ENCODE measurements around the gene CD52. TPM values are rescaled to one million over a fixed set of nuclear protein-coding genes. Genes with fewer than 3 reads are reported as not detected.
"Not testable (repeated sequence)": the region's sequence is repeated elsewhere in the genome, so short reads cannot be mapped to it uniquely, and the experiment has no call there.

The CD52 gene
- total RNA-seq, 4 donors from 2014 or later: 2.3 to 11.4 (median 9.9) TPM

GRCh38 chr1:26306290-26307229 is 11.2 kb upstream of the CD52 start, which contains the start of gene UBXN11:
Gene UBXN11 (minus strand): TSS chr1:26306636. CDS start chr1:26302883, 3,753 bp downstream.
- H3K9me3 ChIP-seq: no peaks in the 10 kb centered on the region
- WGBS: 1% methylated on average over 12 of the region's 51 CpGs
- H3K27me3 ChIP-seq: no peaks in the 10 kb centered on the region
- DNase-seq (ENCODE audit: low spot score in 2 of 2): peak; percentile 94
- TF ChIP-seq POLR2A (IDR thresholded peaks at IDR 0.05) (no peak), POLR2AphosphoS5 (IDR thresholded peaks at IDR 0.05) (peak in 2 of 3 donors; percentile 3 to 55)
- H3K4me1 ChIP-seq: peaks cover 19% of the 10 kb centered on the region
- H3K36me3 ChIP-seq: no peaks in the 10 kb centered on the region
- H3K4me3 ChIP-seq: peak within 1 kb of the TSS; percentile 74
- peak within 1 kb of the TSS; percentile 79 for H3K27ac ChIP-seq

GRCh38 chr1:26307363-26307781 is 10.4 kb upstream of the CD52 start:
- Histone ChIP-seq H3K27ac (no peak overlapping the region), H3K27me3 (no peaks in the 10 kb centered on the region), H3K4me3 (no peak overlapping the region), H3K36me3 (no peaks in the 10 kb centered on the region), H3K9me3 (no peaks in the 10 kb centered on the region), H3K4me1 (peaks cover 19% of the 10 kb centered on the region)
- TF ChIP-seq POLR2AphosphoS5 (IDR thresholded peaks at IDR 0.05) (no peak), POLR2A (IDR thresholded peaks at IDR 0.05) (no peak), EP300 (IDR thresholded peaks at IDR 0.05) (no peak), CTCF (IDR thresholded peaks at IDR 0.05) (no peak)
- WGBS: 41% methylated on average over 6 of the region's 6 CpGs
- no peak for DNase-seq (ENCODE audit: low spot score in 2 of 2)

GRCh38 chr1:26307966-26308899 is 9.5 kb upstream of the CD52 start:
- H3K36me3 ChIP-seq; H3K27me3 ChIP-seq; H3K27ac ChIP-seq; DNase-seq (ENCODE audit: low spot score in 2 of 2); H3K9me3 ChIP-seq; H3K4me3 ChIP-seq: not testable (repeated sequence)
- peaks cover 19% of the 10 kb centered on the region for H3K4me1 ChIP-seq
- WGBS: 87% methylated on average over 21 of the region's 21 CpGs

- Histone ChIP-seq H3K36me3 (no peaks in the 10 kb centered on the region), H3K9me3 (no peaks in the 10 kb centered on the region), H3K27me3 (no peaks in the 10 kb centered on the region), H3K4me1 (peaks cover 3% of the 10 kb centered on the region), H3K4me3 (no peak overlapping the region), H3K27ac (no peak overlapping the region)
- DNase-seq (ENCODE audit: low spot score in 2 of 2): no peak
- TF ChIP-seq POLR2A (IDR thresholded peaks at IDR 0.05): no peak
- no peak for TF ChIP-seq POLR2AphosphoS5 (IDR thresholded peaks at IDR 0.05)
- TF ChIP-seq EP300 (IDR thresholded peaks at IDR 0.05): no peak
- TF ChIP-seq CTCF (IDR thresholded peaks at IDR 0.05): no peak
- 86% methylated on average over 5 of the region's 5 CpGs for whole genome bisulfite sequencing
These were observed 3.3 kb upstream of the CD52 start for GRCh38 chr1:26314501-26314900.

GRCh38 chr1:26315874-26316850 is 1.6 kb upstream of the CD52 start:
- no peak for DNase-seq (ENCODE audit: low spot score in 2 of 2)
- Histone ChIP-seq H3K4me3 (no peak overlapping the region), H3K27ac (no peak overlapping the region), H3K9me3 (no peaks in the 10 kb centered on the region), H3K27me3 (no peaks in the 10 kb centered on the region), H3K36me3 (no peaks in the 10 kb centered on the region), H3K4me1 (peaks cover 9% of the 10 kb centered on the region)
- 94% methylated on average over 8 of the region's 8 CpGs for WGBS
- TF ChIP-seq EP300 (IDR thresholded peaks at IDR 0.05) (no peak), POLR2AphosphoS5 (IDR thresholded peaks at IDR 0.05) (no peak), CTCF (IDR thresholded peaks at IDR 0.05) (no peak), POLR2A (IDR thresholded peaks at IDR 0.05) (no peak)

All from suprapubic skin (tissue), 4 donors.